Spleen (tissue), 11 donors: Measurements from ENCODE around the gene PASD1. TPM values are rescaled to one million over a fixed set of nuclear protein-coding genes. Genes with fewer than 3 reads are reported as not detected.

Experiments used
- DNase-seq: peaks from one replicate; pipeline ENCODE4 v3.0.0-alpha.2; 2020
- H3K27ac ChIP-seq, 8 donors: fragments of 200-600 bp; sonication (generic) in 7 of 8; 1 replicate in 4 of 8; 2 replicates in 4 of 8; pipeline versions ENCODE4 v1.5.0 to v1.8.0; 2016 to 2021; ENCODE audit warnings: inconsistent platforms in 4 of 8, mild to moderate bottlenecking in 4 of 8, moderate library complexity in 1 of 8
- H3K27me3 ChIP-seq, 7 donors: fragments of 200-600 bp; sonication (generic) in 6 of 7; replicated peaks in 1 of 7; 1 replicate in 4 of 7; 2 replicates in 3 of 7; pipeline versions ENCODE4 v1.5.0 to v1.8.0; 2016 to 2021; ENCODE audit warnings: inconsistent platforms in 3 of 7, mild to moderate bottlenecking in 1 of 7
- H3K36me3 ChIP-seq, 6 donors: fragments of 200-600 bp; sonication (generic) in 5 of 6; 1 replicate in 4 of 6; 2 replicates in 2 of 6; pipeline versions ENCODE4 v1.5.0 to v1.8.0; 2016 to 2021; ENCODE audit warnings: inconsistent platforms in 2 of 6
- H3K4me1 ChIP-seq, 6 donors: fragments of 200-600 bp; sonication (generic) in 5 of 6; 1 replicate in 3 of 6; 2 replicates in 3 of 6; pipeline versions ENCODE4 v1.5.0 to v1.8.0; 2016 to 2021; ENCODE audit warnings: inconsistent platforms in 3 of 6
- H3K4me3 ChIP-seq, 8 donors: fragments of 200-600 bp; sonication (generic) in 7 of 8; 1 replicate in 4 of 8; 2 replicates in 4 of 8; pipeline versions ENCODE4 v1.5.0 to v1.8.0; 2016 to 2021; ENCODE audit warnings: inconsistent platforms in 4 of 8, mild to moderate bottlenecking in 4 of 8, moderate library complexity in 2 of 8
- H3K9me3 ChIP-seq, 8 donors: fragments of 200-600 bp; sonication (generic) in 7 of 8; 1 replicate in 4 of 8; 2 replicates in 4 of 8; pipeline versions ENCODE4 v1.5.0 to v1.8.0; 2016 to 2021; ENCODE audit warnings: inconsistent platforms in 4 of 8
- POLR2A ChIP-seq, 3 donors: fragments of 450-650 bp; IDR thresholded peaks; one replicate each; pipeline ENCODE4 v1.5.1; 2017; ENCODE audit warnings: antibody characterized with exemption in 3 of 3, mild to moderate bottlenecking in 1 of 3
- POLR2AphosphoS5 ChIP-seq, 3 donors: sonication (generic); formaldehyde crosslinking; IDR thresholded peaks; one replicate each; pipeline ENCODE4 v1.5.1; 2017; ENCODE audit warnings: antibody characterized with exemption in 3 of 3
- whole genome bisulfite sequencing, 5 donors: extraction: QIAGEN DNeasy Blood & Tissue Kit in 3 of 5; methylation state at CpG; one replicate each; pipeline versions ENCODE4 v1.1.5 to v1.1.7; 2013 to 2018; 5-methylcytosine and 5-hydroxymethylcytosine counted together
- intact Hi-C: fragments of 100-400 bp; cut with DNase I; formaldehyde crosslinking; loops from one replicate; pipeline ENCODE4 v1.15.0; 2023; ENCODE audit warnings: low total_unique reads
- polyA plus RNA-seq, 3 donors: library from polyadenylated mRNA; stranded (reverse); fragments of 200-250 nt; gene quantifications; one replicate each; pipeline ENCODE4 v1.2.1, GENCODE V29; 2013
- total RNA-seq, 7 donors: library from RNA; depleted of rRNA in 3 of 7; stranded (reverse); fragments of >200 nt in 3 of 7; fragmentation: NEBNext Ultra II Directional in 4 of 7; extraction: Animal tissue kit (Norgen Biotek cat#: 25700) in 4 of 7; gene quantifications; one replicate each; pipeline versions ENCODE4 v1.1.0 to v1.2.1, GENCODE V29; 2016 to 2021
- TF ChIP-seq, protein P1 (sequence below), 11 experiments: fragments of 200-600 bp in 7 of 11; fragments of 450-650 bp in 4 of 11; sonication (generic) in 4 of 11; IDR thresholded peaks in 8 of 11; conservative IDR thresholded peaks in 3 of 11; 1 replicate in 7 of 11; 2 replicates in 4 of 11; pipeline versions ENCODE4 v1.4.0 to v1.8.0; 2016 to 2021; ENCODE audit warnings: antibody characterized with exemption in 11 of 11, inconsistent platforms in 4 of 11, mild to moderate bottlenecking in 1 of 11
- donor health status: healthy with polysubstance abuse.
- donor health status: DM: no; HTN: no; CAD: no; lungs with moderate emphysema.
- donor health status: DM: no; HTN: no; CAD: no.
- donor health status: Bipolar disorder and iron deficiency.
- donor health status: healthy.
- donor health status: DM: no; HTN: no; CAD: no.
- donor health status: DM: yes; HTN: yes; CAD: no.

The PASD1 gene
- total and polyA plus RNA-seq, 10 donors = not detected

DNA sequence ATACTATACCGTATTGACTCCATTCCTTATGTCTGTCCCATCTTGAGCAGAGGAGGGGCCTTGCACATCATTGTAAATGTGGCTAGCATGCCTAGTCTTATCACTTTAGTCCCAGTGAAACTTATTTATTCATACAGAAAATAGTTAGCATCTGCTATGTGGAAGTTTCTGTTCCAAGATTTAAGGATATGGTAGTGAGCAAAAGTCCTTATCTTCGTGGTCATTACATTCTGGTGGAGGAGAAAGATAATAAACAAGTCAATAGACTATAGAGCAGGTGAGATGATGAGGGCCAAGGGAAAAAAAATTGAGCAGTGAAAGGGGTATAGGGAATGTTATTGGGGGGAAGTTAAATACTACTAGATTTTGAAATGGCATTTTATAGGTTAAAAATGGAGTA, 68.3 kb downstream of the PASD1 start:
- no peaks in the 10 kb centered on the region for H3K9me3 ChIP-seq
- H3K36me3 ChIP-seq = no peaks in the 10 kb centered on the region
- TF ChIP-seq POLR2A (IDR thresholded peaks at IDR 0.05) = no peak
- H3K4me3 ChIP-seq = no peak overlapping the region
- H3K27me3 ChIP-seq = no peaks in the 10 kb centered on the region
- intact Hi-C loops = no loop called here
- DNase-seq = no peak
- WGBS, 5 donors = 58 to 92% (median 79%) methylated on average over 2 of the region's 2 CpGs
- no peaks in the 10 kb centered on the region for H3K4me1 ChIP-seq
- no peak overlapping the region for H3K27ac ChIP-seq

DNA sequence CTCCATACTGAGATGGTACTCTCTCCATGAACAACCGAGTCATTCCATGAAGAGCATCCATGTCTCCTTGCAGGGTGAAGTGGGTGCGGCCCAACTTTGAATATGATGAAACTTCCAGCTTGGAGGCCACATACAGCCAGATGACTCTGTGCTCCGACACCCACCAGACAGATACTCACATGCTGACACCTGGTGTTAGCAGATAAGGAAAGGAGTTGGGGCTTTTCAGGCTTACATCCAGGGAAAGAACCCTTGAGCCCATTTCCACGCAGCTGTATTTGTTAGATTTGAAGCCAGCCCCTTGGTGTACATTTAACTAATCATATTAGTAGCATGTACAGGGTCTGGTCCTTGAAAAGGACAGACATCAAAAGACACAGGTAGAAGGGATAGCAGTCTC, 69.7 kb downstream of the PASD1 start:
- intact Hi-C loops = no loop called here
- Histone ChIP-seq H3K27me3 (no peaks in the 10 kb centered on the region), H3K27ac (no peak overlapping the region), H3K36me3 (no peaks in the 10 kb centered on the region), H3K9me3 (no peaks in the 10 kb centered on the region), H3K4me3 (no peak overlapping the region), H3K4me1 (no peaks in the 10 kb centered on the region)
- no peak for DNase-seq
- TF ChIP-seq POLR2A (IDR thresholded peaks at IDR 0.05) (no peak), POLR2AphosphoS5 (IDR thresholded peaks at IDR 0.05) (no peak)
- TF ChIP-seq, protein P1, sequence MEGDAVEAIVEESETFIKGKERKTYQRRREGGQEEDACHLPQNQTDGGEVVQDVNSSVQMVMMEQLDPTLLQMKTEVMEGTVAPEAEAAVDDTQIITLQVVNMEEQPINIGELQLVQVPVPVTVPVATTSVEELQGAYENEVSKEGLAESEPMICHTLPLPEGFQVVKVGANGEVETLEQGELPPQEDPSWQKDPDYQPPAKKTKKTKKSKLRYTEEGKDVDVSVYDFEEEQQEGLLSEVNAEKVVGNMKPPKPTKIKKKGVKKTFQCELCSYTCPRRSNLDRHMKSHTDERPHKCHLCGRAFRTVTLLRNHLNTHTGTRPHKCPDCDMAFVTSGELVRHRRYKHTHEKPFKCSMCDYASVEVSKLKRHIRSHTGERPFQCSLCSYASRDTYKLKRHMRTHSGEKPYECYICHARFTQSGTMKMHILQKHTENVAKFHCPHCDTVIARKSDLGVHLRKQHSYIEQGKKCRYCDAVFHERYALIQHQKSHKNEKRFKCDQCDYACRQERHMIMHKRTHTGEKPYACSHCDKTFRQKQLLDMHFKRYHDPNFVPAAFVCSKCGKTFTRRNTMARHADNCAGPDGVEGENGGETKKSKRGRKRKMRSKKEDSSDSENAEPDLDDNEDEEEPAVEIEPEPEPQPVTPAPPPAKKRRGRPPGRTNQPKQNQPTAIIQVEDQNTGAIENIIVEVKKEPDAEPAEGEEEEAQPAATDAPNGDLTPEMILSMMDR (IDR thresholded peaks at IDR 0.05 in 8 of 11, conservative IDR thresholded peaks at IDR 0.05 in 3 of 11) = no peak
- WGBS, 5 donors = 63 to 98% (median 79%) methylated on average over 4 of the region's 4 CpGs

DNA sequence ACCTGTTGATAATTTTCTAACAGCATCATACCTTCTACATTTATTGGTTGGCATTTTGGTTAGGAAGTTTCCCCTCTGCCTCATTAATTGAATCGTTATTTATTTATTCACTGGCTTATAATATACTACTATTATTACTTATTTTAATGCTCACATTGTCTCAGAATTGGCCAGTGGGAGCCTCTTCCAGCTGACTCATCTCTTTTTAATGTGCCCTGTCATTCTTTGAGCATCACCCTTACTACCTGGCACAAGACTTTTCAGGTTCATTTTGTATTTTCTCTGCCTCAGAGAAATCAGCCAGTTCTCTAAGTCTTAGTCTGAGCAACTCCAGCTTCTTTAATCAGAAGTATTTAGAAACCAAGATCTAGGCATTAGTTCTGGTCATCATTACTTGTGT, 71.5 kb downstream of the PASD1 start:
- no peak overlapping the region for H3K27ac ChIP-seq
- WGBS, 5 donors = 62 to 80% (median 76%) methylated on average over 1 of the region's 1 CpG
- H3K27me3 ChIP-seq = no peaks in the 10 kb centered on the region
- H3K4me3 ChIP-seq = no peak overlapping the region
- no peaks in the 10 kb centered on the region for H3K9me3 ChIP-seq
- H3K36me3 ChIP-seq = no peaks in the 10 kb centered on the region
- DNase-seq = no peak
- no peak for TF ChIP-seq POLR2A (IDR thresholded peaks at IDR 0.05)
- no peak for TF ChIP-seq POLR2AphosphoS5 (IDR thresholded peaks at IDR 0.05)
- TF ChIP-seq, protein P1 (IDR thresholded peaks at IDR 0.05 in 8 of 11, conservative IDR thresholded peaks at IDR 0.05 in 3 of 11) = no peak
- intact Hi-C loops = no loop called here
- no peaks in the 10 kb centered on the region for H3K4me1 ChIP-seq

DNA sequence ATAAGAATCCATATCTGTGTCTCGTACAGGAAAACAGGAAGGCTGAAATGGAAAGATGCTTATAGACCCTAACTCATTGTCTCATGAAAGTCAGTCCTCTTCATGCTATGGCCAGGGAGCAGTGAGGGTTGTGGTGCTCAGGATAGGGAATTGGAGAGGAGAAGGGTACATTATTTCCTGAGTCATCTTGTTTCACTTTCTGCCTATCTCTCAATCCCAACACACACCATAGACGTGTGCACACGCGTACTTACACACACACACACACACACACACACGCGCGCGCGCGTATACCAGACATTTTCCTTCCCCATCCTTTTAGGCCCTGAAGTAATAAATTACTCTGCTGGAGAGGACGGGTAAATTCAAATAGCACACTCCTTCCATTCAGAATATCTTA, 78.1 kb downstream of the PASD1 start:
- no peaks in the 10 kb centered on the region for H3K4me1 ChIP-seq
- H3K9me3 ChIP-seq = no peaks in the 10 kb centered on the region
- H3K27me3 ChIP-seq = no peaks in the 10 kb centered on the region
- WGBS, 5 donors = 57 to 82% (median 78%) methylated on average over 11 of the region's 11 CpGs
- intact Hi-C loops = no loop called here
- H3K4me3 ChIP-seq = no peak overlapping the region
- TF ChIP-seq POLR2A (IDR thresholded peaks at IDR 0.05) = no peak
- TF ChIP-seq, protein P1 (IDR thresholded peaks at IDR 0.05 in 8 of 11, conservative IDR thresholded peaks at IDR 0.05 in 3 of 11) = no peak
- TF ChIP-seq POLR2AphosphoS5 (IDR thresholded peaks at IDR 0.05) = no peak
- no peak overlapping the region for H3K27ac ChIP-seq
- no peak for DNase-seq
- H3K36me3 ChIP-seq = no peaks in the 10 kb centered on the region

DNA sequence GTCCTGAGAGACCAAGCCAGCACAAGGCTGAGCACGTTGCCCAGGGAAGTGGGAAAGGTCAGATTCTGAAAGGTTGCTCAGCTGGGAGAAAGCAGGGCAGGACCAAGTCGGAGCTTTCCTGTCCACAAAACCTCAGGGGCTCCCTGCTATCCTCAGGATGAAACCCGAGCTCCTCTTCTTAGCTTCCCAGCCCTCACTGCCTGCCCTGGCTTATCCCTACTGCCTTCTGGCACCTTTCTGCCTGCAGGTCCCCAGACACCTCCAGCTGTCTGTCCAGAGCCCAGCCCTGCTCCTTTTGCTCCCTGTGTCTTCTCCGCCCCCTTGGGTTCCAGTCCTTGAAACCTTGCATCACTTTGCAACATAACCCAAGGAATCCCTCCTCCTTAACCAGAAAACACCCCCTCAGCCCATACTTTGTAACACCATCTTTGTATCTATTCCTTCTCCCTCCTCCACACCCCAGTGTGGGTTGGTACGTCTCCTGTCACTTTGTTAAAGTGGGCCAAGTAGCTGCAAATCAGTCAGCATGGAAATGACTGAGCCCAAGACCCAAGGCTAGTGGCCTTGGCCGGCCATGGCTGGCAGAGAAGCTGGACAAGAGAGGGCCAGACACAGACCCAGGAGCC, 111.8 kb downstream of the PASD1 start:
- 53 to 75% (median 69%) methylated on average over 5 to 6 of the region's 6 CpGs for WGBS, 5 donors
- no peaks in the 10 kb centered on the region for H3K36me3 ChIP-seq

More for the DNA sequence above, 111.8 kb downstream of the PASD1 start:
- peaks cover 0 to 13% (median 0%) of the 10 kb centered on the region in 7 donors for H3K27me3 ChIP-seq
- TF ChIP-seq POLR2A (IDR thresholded peaks at IDR 0.05) = no peak
- TF ChIP-seq POLR2AphosphoS5 (IDR thresholded peaks at IDR 0.05) = no peak
- TF ChIP-seq, protein P1 (IDR thresholded peaks at IDR 0.05 in 8 of 11, conservative IDR thresholded peaks at IDR 0.05 in 3 of 11) = no peak
- DNase-seq = no peak
- intact Hi-C loops = no loop called here
- no peak overlapping the region for H3K27ac ChIP-seq
- no peaks in the 10 kb centered on the region for H3K9me3 ChIP-seq
- no peaks in the 10 kb centered on the region for H3K4me1 ChIP-seq
- H3K4me3 ChIP-seq = no peak overlapping the region
